Measurements from ENCODE around the gene NIM1K.
"Not testable (repeated sequence)": the region's sequence is repeated elsewhere in the genome, so short reads cannot be mapped to it uniquely, and the experiment has no call there.

NIM1K gene

GRCh38 chr5:43320846-43321245 lies 128.8 kb downstream of the NIM1K start:
- DNase-seq, result no peak

GRCh38 chr5:43323488-43323887 lies 131.5 kb downstream of the NIM1K start:
- not testable (repeated sequence) for DNase-seq

GRCh38 chr5:43325624-43326023 lies 133.6 kb downstream of the NIM1K start:
- DNase-seq, result not testable (repeated sequence)

Measured in activated CD4-positive, alpha-beta T cell treated with anti-CD3 and anti-CD28 coated beads, Interleukin-2, amount 50 U/mL, for 1 hour (primary cell).